ENCODE data around the gene NSD2. TPM values are rescaled to one million over a fixed set of nuclear protein-coding genes. Genes with fewer than 3 reads are reported as not detected.
A peak's percentile ranks its signal among the peaks of the same experiment; 100 is the strongest.
"Not testable (repeated sequence)": the region's sequence is repeated elsewhere in the genome, so short reads cannot be mapped to it uniquely, and the experiment has no call there.

Gene NSD2
- total RNA-seq, 1 donor from 2014 or later: 138 TPM

- H3K27ac Mint-ChIP-seq (ENCODE audit: unreplicated experiment): no peak overlapping the region
- H3K4me3 Mint-ChIP-seq (ENCODE audit: unreplicated experiment): no peak overlapping the region
- DNase-seq: peak; percentile 33
- peaks cover 2% of the 10 kb centered on the region for H3K9me3 Mint-ChIP-seq (ENCODE audit: unreplicated experiment)
- no peaks in the 10 kb centered on the region for H3K27me3 Mint-ChIP-seq (ENCODE audit: unreplicated experiment)
- H3K4me1 Mint-ChIP-seq (ENCODE audit: low read depth, unreplicated experiment): peaks cover 8% of the 10 kb centered on the region
- no peaks in the 10 kb centered on the region for H3K36me3 Mint-ChIP-seq (ENCODE audit: unreplicated experiment)
- TF ChIP-seq, protein P1, sequence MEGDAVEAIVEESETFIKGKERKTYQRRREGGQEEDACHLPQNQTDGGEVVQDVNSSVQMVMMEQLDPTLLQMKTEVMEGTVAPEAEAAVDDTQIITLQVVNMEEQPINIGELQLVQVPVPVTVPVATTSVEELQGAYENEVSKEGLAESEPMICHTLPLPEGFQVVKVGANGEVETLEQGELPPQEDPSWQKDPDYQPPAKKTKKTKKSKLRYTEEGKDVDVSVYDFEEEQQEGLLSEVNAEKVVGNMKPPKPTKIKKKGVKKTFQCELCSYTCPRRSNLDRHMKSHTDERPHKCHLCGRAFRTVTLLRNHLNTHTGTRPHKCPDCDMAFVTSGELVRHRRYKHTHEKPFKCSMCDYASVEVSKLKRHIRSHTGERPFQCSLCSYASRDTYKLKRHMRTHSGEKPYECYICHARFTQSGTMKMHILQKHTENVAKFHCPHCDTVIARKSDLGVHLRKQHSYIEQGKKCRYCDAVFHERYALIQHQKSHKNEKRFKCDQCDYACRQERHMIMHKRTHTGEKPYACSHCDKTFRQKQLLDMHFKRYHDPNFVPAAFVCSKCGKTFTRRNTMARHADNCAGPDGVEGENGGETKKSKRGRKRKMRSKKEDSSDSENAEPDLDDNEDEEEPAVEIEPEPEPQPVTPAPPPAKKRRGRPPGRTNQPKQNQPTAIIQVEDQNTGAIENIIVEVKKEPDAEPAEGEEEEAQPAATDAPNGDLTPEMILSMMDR (IDR thresholded peaks at IDR 0.05; ENCODE audit: partially characterized antibody, unreplicated experiment): no peak
Observed at GRCh38 chr4:1842339-1842895, 28.8 kb upstream of the NSD2 start.

GRCh38 chr4:1842993-1843448 is 28.2 kb upstream of the NSD2 start:
- no peaks in the 10 kb centered on the region for H3K27me3 Mint-ChIP-seq (ENCODE audit: unreplicated experiment)
- H3K9me3 Mint-ChIP-seq (ENCODE audit: unreplicated experiment): peaks cover 2% of the 10 kb centered on the region
- no peak for DNase-seq
- H3K4me1 Mint-ChIP-seq (ENCODE audit: low read depth, unreplicated experiment): peaks cover 8% of the 10 kb centered on the region
- no peaks in the 10 kb centered on the region for H3K36me3 Mint-ChIP-seq (ENCODE audit: unreplicated experiment)
- TF ChIP-seq, protein P1 (IDR thresholded peaks at IDR 0.05; ENCODE audit: partially characterized antibody, unreplicated experiment): no peak
- H3K27ac Mint-ChIP-seq (ENCODE audit: unreplicated experiment): no peak overlapping the region
- no peak overlapping the region for H3K4me3 Mint-ChIP-seq (ENCODE audit: unreplicated experiment)

DNA sequence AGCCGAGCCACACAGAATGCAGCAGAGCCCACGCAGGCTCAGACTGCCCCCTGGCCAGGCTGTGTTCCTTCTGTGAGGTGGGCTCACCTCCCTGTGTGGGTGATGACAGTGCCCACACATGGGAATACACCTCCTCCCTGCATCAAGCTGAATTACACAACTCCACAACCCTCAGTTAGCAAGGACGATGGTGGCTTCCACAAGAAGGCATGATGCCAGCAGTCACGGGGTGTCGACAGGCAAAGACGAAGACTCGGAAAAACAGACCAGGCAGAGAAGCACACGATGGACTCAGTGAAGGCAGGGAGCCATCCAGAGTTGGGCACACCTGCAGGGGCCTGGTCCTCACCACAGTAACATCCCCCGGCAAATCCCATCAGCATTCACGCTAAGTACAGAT is 27.3 kb upstream of the NSD2 start:
- H3K4me1 Mint-ChIP-seq (ENCODE audit: low read depth, unreplicated experiment): peaks cover 8% of the 10 kb centered on the region
- peaks cover 2% of the 10 kb centered on the region for H3K9me3 Mint-ChIP-seq (ENCODE audit: unreplicated experiment)
- no peaks in the 10 kb centered on the region for H3K27me3 Mint-ChIP-seq (ENCODE audit: unreplicated experiment)
- no peak overlapping the region for H3K27ac Mint-ChIP-seq (ENCODE audit: unreplicated experiment)
- no peak for DNase-seq
- no peaks in the 10 kb centered on the region for H3K36me3 Mint-ChIP-seq (ENCODE audit: unreplicated experiment)
- TF ChIP-seq, protein P1 (IDR thresholded peaks at IDR 0.05; ENCODE audit: partially characterized antibody, unreplicated experiment): no peak
- H3K4me3 Mint-ChIP-seq (ENCODE audit: unreplicated experiment): no peak overlapping the region

DNA sequence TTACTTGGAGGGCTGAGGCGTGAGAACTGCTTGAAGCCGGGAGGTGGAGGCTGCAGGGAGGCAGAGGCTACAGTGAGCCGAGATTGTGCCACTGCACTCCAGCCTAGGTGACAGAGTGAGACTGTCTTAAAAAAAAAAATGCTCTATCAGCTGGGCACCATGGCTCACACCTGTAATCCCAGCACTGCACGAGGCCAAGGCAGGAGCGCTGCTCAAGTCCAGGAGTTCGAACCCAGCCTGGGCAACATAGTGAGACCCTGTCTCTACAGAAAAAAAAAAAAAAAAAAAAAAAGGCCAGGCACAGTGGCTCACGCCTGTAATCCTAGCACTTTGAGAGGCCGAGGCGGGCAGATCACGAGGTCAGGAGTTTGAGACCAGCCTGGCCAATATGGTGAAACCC is 26.6 kb upstream of the NSD2 start:
- H3K9me3 Mint-ChIP-seq (ENCODE audit: unreplicated experiment); H3K36me3 Mint-ChIP-seq (ENCODE audit: unreplicated experiment); H3K27me3 Mint-ChIP-seq (ENCODE audit: unreplicated experiment): not testable (repeated sequence)

DNA sequence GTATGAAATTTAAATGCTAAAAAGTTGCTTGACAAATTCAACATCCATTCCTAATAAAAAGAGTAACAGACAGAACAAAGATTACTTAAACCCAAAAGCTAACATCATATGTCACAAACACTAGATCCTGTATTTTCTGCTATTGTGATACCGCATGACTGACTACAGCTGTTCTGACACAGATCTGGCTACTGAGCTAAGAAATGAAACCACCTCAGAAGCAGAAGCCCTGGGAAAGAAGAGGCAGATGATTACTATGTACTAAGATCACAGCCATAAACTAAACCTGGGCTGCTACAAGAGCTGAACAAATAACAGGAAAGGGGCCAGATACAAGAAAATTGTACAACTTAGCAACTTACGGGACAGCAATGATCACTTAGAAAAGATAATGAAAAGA is 24.6 kb upstream of the NSD2 start:
- Mint-ChIP-seq H3K4me1 (ENCODE audit: low read depth, unreplicated experiment) (peaks cover 8% of the 10 kb centered on the region), H3K4me3 (ENCODE audit: unreplicated experiment) (no peak overlapping the region), H3K36me3 (ENCODE audit: unreplicated experiment) (no peaks in the 10 kb centered on the region), H3K27me3 (ENCODE audit: unreplicated experiment) (peaks cover 2% of the 10 kb centered on the region), H3K27ac (ENCODE audit: unreplicated experiment) (no peak overlapping the region), H3K9me3 (ENCODE audit: unreplicated experiment) (peaks cover 2% of the 10 kb centered on the region)
- DNase-seq: no peak
- TF ChIP-seq, protein P1 (IDR thresholded peaks at IDR 0.05; ENCODE audit: partially characterized antibody, unreplicated experiment): no peak

More for the DNA sequence above, 26.6 kb upstream of the NSD2 start:
- DNase-seq; H3K4me3 Mint-ChIP-seq (ENCODE audit: unreplicated experiment); H3K4me1 Mint-ChIP-seq (ENCODE audit: low read depth, unreplicated experiment); H3K27ac Mint-ChIP-seq (ENCODE audit: unreplicated experiment): not testable (repeated sequence)
